ENCODE results near the gene SLC24A4.

GRCh38 chr14:92516344-92516965 is 193.5 kb downstream of the SLC24A4 start:
- TF ChIP-seq POLR2A (IDR thresholded peaks at IDR 0.05; ENCODE audit: low read depth, low read length) (no peak), TAF1 (IDR thresholded peaks at IDR 0.05; ENCODE audit: low read depth, low read length) (no peak), POLR2AphosphoS5 (IDR thresholded peaks at IDR 0.05; ENCODE audit: low read depth, low read length) (no peak)
